IPS-18c (cell line): Measurements from ENCODE around the gene SMYD4.
"Not testable (repeated sequence)": the region's sequence is repeated elsewhere in the genome, so short reads cannot be mapped to it uniquely, and the experiment has no call there.

Experiments
- H3K4me3 ChIP-seq: 2 replicates; pipeline ENCODE4 v1.7.0; 2013; ENCODE audit warnings: low read depth, mild to moderate bottlenecking, low read length, moderate library complexity; ENCODE audit not compliant: insufficient read depth
- H3K9me3 ChIP-seq: one replicate; pipeline ENCODE4 v1.6.1; 2013; ENCODE audit warnings: mild to moderate bottlenecking, low read length, moderate library complexity; ENCODE audit not compliant: control insufficient read depth, insufficient read depth

SMYD4 gene

DNA sequence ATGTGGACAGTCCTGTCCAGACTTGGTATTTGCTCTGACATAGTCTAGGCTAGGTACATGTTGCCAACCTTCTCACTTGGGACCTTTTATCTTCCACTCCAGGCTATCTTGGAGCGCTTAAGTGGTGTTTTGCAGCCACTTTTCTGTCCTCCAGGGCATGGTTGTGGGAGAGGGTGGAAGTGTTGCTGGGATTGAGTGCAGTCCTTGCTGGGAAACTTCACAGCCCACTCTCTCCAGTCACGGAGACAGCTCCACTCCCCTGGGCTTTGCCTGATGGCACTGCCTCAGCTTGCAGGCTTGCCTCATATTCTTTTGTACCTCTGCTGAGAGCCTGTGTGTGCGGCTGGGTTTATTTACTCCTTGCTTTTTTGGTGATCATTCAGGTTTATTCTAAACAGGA is 17.5 kb upstream of the SMYD4 start:
- Histone ChIP-seq H3K4me3 (no peak overlapping the region), H3K9me3 (no peaks in the 10 kb centered on the region)

DNA sequence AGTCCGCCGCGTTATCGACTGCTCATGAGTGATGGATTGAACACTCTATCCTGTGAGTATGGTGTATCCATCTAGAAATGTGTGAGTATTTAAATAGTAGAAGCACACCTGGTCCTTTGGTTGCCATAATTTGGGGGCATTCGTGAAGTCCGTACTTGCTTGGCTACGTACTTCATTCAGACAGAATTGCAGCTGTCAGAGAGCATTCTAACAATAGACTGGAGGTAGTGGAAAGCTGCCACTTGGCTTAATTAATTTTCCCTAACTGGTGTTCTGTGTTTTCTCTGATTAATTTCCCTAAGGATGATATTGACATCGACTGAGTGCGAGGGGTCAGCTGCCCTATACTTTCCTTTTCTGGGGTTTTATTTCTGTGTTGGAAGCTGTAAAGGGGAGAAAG is 14.2 kb upstream of the SMYD4 start:
- H3K4me3 ChIP-seq: no peak overlapping the region
- no peaks in the 10 kb centered on the region for H3K9me3 ChIP-seq

DNA sequence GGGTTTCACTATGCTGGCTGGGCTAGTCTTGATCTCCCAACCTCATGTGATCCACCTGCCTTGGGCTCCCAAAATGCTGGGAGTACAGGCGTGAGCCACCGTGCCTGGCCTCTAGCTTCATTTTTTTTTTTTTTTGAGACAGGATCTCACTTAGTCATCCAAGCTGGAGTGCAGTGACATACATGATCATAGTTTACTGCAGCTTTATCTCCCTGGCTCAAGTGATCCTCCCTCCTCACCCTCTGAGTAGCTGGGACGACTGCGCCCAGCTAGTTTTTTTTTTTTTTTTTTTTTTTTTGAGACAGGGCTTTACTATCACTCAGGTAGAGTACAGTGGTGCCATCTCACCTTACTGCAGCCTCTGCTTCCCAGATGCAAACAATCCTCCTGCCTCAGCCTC is 9.8 kb upstream of the SMYD4 start:
- Histone ChIP-seq H3K4me3 (no peak overlapping the region), H3K9me3 (no peaks in the 10 kb centered on the region)

DNA sequence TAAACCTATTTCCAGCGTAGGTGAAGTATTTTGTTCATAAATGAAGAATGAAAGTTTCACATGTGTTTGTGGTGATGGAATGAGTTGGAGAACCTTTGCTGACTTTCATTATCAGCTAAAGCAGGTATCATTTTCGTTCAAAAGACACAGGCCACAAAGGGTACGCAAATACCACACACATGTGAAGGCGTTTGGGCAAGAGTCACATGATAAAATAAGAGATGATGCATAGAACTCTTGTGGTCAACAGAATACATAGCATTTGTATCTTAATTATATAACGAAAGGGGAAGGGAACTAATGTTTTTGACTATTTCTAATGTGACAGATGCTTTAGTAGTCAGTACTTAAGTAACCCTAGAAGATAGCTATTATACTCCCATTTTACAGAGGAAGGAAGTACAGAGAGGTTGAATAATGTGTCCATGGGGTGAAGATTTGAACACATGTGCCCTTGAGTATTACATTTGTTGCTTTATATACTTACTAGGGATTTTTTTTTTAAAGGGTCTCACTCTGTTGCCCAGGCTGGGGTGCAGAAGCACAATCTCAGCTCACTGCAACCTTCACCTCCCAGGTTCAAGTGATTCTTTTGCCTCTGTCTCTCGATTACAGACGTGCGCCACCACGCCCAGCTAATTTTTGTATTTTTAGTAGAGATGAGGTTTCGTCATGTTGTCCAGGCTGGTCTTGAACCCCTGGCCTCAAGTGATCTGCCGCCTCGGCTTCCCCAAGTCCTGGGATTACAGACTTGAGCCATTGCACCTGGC is 4.9 kb upstream of the SMYD4 start:
- no peak overlapping the region for H3K4me3 ChIP-seq
- no peaks in the 10 kb centered on the region for H3K9me3 ChIP-seq

DNA sequence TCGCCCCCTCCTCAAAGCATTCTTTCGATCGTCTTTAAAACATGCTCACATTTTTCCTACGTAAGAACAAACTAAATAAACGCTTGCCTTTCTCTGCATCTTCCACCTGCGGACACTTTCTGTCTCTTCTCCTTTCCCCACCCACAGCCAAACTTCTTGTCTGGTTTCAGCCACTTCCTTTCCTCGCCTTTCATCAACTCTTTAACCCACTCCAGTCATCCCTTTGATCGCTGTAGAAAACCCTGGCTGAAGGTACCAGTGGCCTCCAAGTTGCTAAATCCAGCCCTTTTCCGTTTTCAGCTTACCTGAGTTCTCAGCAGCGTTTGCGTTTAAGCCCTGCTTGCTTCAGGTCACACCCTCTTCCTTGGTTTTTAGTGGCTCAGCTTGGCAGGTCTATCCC is 586 bp upstream of the SMYD4 start:
- Histone ChIP-seq H3K4me3 (peak overlapping the region; percentile 83), H3K9me3 (no peaks in the 10 kb centered on the region)

DNA sequence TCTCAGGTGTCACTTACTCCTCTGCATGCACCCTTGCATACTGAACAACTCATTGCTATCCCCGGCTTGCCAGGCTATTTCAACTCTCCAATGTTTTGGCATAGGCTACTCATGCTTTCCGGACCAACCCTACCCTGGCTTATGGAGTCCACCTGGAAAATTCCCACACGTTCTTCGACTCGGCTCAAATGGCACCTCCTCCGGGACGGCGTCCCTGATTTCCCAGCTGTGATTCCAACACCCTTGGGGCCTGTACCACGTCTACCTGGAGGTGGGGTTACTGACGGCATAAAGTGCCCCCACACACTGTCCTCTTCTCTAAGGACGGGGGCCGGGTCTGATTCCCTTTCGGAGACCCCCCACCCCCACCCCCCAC is 498 bp downstream of the SMYD4 start:
- Histone ChIP-seq H3K4me3 (peak overlapping the region; percentile 83), H3K9me3 (no peaks in the 10 kb centered on the region)

DNA sequence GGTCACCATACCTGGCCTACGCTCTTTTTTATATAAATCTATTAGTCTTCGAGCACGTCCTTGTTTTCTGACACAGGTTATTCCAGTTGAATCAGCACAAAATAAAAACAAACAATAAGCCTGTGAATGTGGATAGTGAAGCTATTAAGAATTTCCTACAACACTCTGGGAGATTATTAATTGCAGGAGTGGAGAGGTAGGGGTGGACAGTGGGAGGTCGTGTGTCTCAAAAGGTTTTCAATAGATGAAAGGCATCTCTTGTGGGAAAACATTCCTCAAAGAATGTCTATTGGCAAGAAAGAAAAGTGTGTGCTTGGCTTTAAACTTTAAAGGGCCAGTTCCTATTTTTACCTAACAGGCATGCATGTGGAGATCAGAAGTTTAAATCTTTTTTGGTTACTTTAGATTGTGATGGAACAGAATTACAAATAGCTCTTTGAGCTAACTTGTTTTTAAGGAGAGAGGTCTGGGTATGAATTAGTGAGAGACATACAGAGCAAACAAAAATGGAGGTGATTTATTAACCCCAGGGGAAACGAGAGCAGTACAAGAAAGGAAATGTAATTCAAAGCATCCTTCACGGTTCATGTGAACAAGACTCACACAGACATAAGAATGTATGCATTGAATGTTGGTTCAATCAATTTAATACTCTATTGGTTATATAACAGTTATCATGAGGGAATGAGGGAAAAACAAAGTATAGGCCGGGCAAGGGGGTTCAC is 9.0 kb downstream of the SMYD4 start:
- H3K4me3 ChIP-seq: no peak overlapping the region
- H3K9me3 ChIP-seq: no peaks in the 10 kb centered on the region

DNA sequence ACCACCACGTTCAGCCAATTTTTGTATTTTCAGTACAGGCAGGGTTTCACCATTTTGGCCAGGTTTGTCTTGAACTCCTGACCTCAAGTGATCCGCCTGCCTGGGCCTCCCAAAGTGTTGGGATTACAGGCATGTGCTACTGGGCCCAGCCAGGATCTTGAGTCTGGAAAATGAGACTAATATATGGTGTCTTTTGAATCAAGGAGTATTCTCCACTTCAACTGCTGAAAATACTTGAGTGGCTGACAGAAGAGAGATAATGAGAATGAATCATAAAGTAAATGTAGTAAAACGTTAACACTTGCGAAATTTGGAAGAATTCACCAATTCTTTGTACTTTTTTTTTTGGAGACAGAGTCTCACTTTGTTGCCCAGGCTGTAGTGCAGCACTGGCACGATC is 16.6 kb downstream of the SMYD4 start:
- Histone ChIP-seq H3K9me3 (no peaks in the 10 kb centered on the region), H3K4me3 (no peak overlapping the region)

DNA sequence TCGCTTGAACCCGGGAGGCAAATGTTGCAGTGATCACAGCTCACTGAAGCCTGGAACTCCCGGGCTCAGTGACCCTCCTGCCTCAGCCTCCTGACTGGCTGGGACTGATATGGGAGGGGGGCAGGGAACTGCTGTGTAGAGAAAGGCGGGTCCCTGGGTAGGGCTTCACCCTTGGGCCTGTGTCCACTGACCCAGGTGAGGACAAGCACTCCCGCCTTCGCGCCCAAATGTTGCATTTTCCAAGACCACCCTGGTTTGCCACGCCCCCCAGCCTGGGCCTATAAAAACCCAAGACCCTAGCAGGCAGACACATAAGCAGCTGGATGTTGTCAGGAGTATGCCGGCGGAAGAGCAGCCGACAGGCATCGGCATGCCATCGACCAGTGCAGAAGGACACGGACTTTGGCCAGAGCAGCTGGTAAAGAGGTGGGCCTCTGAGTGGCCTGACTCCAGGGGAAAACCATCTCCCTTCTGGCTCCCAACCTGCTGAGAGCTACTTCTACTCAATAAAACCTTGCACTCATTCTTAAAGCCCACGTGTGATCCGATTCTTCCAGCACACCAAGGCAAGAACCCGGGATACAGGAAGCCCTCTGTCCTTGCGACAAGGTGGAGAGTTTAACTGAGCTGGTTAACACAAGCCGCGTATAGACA is 19.1 kb downstream of the SMYD4 start:
- Histone ChIP-seq H3K4me3 (no peak overlapping the region), H3K9me3 (no peaks in the 10 kb centered on the region)

DNA sequence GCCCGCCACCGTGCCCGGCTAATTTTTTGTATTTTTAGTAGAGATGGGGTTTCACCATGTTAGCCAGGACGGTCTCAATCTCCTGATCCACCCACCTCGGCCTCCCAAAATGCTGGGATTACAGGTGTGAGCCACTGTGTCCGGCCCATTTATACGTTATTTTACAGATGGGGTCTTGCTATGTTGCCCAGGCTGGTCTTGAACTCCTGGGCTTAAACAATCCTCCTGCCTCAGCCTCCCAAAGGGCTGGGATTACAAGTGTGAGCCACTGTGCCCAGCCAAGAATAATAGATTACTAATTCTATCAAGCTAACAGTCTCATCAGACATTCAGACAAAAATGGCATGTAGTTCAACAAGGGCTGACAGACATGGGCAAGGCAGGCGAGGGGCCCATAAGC is 19.9 kb downstream of the SMYD4 start:
- not testable (repeated sequence) for H3K9me3 ChIP-seq, H3K4me3 ChIP-seq

DNA sequence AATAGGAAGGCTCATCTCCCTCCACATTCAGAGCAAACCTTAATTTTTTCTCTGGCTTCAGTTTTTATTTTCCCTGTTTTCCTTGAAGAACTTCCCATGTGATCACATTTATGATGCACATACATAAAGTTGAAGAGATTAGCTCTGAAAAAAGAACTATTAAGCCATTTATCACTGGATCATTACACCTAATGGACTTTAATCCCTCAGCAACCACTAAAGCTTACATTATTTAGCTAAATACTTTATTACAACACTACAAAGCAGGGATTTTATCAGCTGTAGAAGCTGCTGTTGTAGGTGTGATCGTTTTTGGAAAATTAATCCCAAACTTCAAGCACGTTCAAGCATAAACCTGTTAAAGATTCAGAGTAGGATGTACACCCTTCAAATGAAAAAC is 21.1 kb downstream of the SMYD4 start:
- Histone ChIP-seq H3K4me3 (no peak overlapping the region), H3K9me3 (peaks cover 2% of the 10 kb centered on the region)

DNA sequence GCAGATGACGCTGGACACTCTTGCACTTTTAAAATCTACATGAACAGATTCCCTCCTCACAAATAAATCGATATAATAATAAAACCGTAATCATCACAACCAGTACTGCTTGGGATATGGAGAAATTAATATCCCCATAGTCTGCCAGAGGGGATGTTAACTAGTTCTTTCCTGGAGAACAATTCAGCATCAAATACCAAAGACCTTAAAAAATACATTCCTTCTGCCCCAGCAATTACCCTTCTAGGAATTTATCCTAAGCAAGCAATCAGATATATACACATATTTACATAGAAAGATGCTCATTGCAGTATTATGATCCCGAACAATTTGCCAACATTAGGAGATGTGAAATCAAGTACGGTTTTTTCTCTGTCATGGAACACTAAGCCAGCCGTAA is 21.8 kb downstream of the SMYD4 start:
- H3K9me3 ChIP-seq: peaks cover 2% of the 10 kb centered on the region
- H3K4me3 ChIP-seq: no peak overlapping the region

DNA sequence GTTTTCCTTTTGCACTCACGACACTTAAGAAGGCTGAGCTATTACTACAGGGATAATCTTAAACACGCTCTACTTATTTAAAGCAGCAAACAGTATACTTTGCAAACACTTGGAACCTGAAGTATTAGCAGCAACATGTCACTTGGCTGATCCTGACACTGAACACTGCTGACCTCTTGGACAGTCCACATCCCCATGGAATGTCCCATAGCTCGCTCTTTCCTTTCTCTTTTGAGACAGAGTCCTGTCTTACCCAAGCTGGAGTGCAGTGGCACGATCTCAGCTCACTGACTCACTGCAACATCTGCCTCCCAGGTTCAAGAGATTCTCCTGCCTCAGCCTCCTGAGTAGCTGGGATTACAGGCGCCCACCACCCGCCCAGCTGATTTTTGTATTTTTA is 26.4 kb downstream of the SMYD4 start:
- no peak overlapping the region for H3K4me3 ChIP-seq

DNA sequence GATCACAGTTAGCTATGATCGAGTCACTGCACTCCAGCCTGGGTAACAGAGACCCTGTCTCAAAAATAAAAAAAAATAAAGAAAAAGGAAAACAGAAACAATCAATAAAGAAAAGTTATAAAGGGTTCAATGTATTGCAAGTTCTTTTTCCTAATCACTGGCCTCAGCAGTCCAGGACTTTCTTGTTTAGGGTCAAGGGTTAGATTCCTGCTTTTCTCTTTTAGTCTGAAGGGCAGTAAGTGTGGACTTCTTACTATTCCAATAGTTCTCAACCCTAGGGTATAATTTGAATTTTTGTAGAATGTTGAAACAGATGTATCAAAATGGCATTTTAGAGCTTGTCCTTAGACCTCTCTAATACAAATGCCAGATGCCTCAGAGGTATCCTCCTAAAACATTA is 27.3 kb downstream of the SMYD4 start:
- H3K9me3 ChIP-seq: peaks cover 2% of the 10 kb centered on the region
- H3K4me3 ChIP-seq: no peak overlapping the region

More for the DNA sequence above, 26.4 kb downstream of the SMYD4 start:
- H3K9me3 ChIP-seq: peaks cover 2% of the 10 kb centered on the region

DNA sequence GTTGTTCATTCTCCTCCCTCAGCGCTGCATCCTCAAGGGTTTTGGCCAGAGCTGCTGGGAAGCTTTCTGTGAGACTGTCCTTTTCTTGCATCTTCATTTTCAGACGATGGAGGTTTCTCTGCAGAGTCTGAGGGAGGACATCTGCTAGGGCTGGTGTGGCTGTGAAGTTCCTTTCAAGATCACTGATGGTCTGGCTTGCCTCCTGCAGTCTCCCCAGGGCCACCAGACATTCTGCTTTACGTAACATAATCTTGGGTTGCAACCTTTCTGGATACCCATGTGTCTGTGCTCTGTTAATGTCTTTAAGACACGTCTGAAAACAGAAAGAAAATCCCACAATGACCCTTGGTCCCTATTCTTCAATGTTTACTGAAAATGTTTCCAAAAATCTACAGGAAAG is 29.0 kb downstream of the SMYD4 start:
- H3K4me3 ChIP-seq: no peak overlapping the region
- peaks cover 2% of the 10 kb centered on the region for H3K9me3 ChIP-seq

DNA sequence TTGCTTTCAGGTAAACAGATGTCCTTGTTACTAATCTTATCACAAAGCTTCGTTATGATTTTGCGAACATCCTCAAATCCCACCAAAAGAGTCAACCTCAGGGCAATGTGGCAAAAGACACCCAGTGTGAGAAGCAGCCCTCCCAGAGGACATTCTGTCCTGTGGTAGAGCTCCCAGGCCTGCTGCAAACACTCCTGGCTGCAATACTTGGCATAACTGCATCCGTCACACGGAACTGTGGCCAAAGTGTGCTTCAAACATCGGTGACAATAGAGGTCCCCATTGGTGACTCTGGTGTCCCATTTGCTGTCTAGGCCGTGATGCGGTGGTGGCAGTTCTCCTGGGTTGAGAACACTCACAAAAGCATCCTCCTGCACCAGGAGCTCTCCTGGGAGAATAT is 29.5 kb downstream of the SMYD4 start:
- Histone ChIP-seq H3K9me3 (no peaks in the 10 kb centered on the region), H3K4me3 (no peak overlapping the region)

DNA sequence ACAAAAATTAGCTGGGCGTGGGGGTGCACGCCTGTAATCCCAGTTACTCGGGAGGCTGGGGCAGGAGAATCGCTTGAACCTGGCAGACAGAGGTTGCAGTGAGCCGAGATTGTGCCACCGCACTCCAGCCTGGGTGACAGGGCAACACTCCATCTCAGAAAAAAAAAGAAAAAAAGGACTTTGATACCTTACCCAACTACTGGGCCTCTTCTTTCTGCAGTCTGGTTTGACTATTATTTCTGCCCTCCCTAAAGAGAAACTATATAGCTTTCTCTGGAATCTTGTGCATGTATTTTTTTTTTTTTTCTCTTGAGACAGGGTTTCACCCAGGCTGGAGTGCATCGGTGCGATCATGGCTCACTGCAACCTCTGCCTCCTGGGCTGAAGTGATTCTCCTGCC is 31.9 kb downstream of the SMYD4 start:
- not testable (repeated sequence) for H3K4me3 ChIP-seq, H3K9me3 ChIP-seq

DNA sequence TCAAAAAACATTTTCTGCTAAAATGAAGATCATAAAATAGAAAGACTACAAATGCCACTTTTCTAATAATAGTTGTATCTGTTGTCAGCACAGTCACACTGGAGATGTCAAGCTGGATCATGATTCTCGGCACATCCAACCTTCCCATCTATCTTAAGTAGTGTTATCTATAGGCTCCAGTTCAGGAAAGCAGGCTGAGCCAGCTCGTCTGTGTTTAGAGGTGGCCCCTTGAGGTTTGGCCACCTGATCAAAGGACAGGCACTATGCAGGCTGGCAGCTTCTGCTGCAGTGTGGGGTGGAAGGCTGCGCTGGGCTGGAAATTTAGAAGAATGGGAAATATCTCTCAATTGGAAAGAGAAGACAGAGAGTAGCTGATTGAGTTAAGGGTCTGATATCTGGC is 32.4 kb downstream of the SMYD4 start:
- Histone ChIP-seq H3K4me3 (no peak overlapping the region), H3K9me3 (no peaks in the 10 kb centered on the region)
